Measurements from ENCODE around the gene MAP2. TPM values are rescaled to one million over a fixed set of nuclear protein-coding genes. Genes with fewer than 3 reads are reported as not detected.

The MAP2 gene
- total and polyA plus RNA-seq, 2 donors (not counting 3 experiments of a cell fraction or from before 2014, with no cell fraction given): 19.4 to 46.1 TPM

GRCh38 chr2:209757163-209757562 lies 333.3 kb downstream of the MAP2 start:
- Histone ChIP-seq H3K4me2 (ENCODE audit: insufficient read depth, low read length) (no peak overlapping the region), H3K4me3 (replicated peaks in 1 of 3; ENCODE audit: insufficient read depth in 1 of 3, low read depth in 1 of 3, low read length in 3 of 3) (no peak overlapping the region), H4K20me1 (replicated peaks; ENCODE audit: control insufficient read depth, extremely low read depth, insufficient read depth, low read length) (no peaks in the 10 kb centered on the region), H2AFZ (ENCODE audit: low read depth, low read length) (no peak overlapping the region), H3K36me3 (ENCODE audit: control insufficient read depth in 2 of 2, extremely low read depth in 1 of 2, insufficient read depth in 2 of 2, low read length in 2 of 2) (no peaks in the 10 kb centered on the region), H3K9me3 (replicated peaks; ENCODE audit: control insufficient read depth, insufficient read depth, low read length) (no peaks in the 10 kb centered on the region), H3K27ac (ENCODE audit: insufficient read depth, low read depth, low read length) (no peak overlapping the region), H3K4me1 (ENCODE audit: control insufficient read depth, extremely low read depth, insufficient read depth, low read length) (no peaks in the 10 kb centered on the region), H3K9ac (replicated peaks; ENCODE audit: extremely low read depth, insufficient read depth, low read length) (no peak overlapping the region), H3K79me2 (ENCODE audit: control insufficient read depth, insufficient read depth, low read length) (no peaks in the 10 kb centered on the region), H3K27me3 (ENCODE audit: control insufficient read depth in 2 of 2, insufficient read depth in 2 of 2, low read length in 2 of 2) (no peaks in the 10 kb centered on the region), H3K9me1 (replicated peaks; ENCODE audit: control insufficient read depth, extremely low read depth, insufficient read depth, low read length) (no peaks in the 10 kb centered on the region)
- intact Hi-C loops (cut with micrococcal nuclease) (no loop called here), dilution Hi-C loops (cut with MboI; ENCODE audit: extremely low pct_ligation_motif_present, low sequenced_read_pairs) (no loop called here)
- ChIA-PET POLR2A (no interaction called here), CTCF (no interaction called here)
- TF ChIP-seq FOS (IDR thresholded peaks at IDR 0.05; ENCODE audit: borderline replicate concordance, insufficient read depth, low read length): no peak
- no peak for TF ChIP-seq MYC (IDR thresholded peaks at IDR 0.05; ENCODE audit: low read depth, low read length)
- TF ChIP-seq CTCF (IDR thresholded peaks at IDR 0.05; ENCODE audit: extremely low read depth in 1 of 2, insufficient read depth in 1 of 2, low read depth in 1 of 2, low read length in 2 of 2): no peak
- TF ChIP-seq POLR2AphosphoS5 (IDR thresholded peaks at IDR 0.05; ENCODE audit: insufficient read depth, low read depth, low read length): no peak
- no peak for TF ChIP-seq EZH2 (IDR thresholded peaks at IDR 0.05; ENCODE audit: borderline replicate concordance, low read depth, low read length, severe bottlenecking)
- no peak for TF ChIP-seq MAX (IDR thresholded peaks at IDR 0.05; ENCODE audit: insufficient read depth, insufficient read length)
- TF ChIP-seq JUN (IDR thresholded peaks at IDR 0.05; ENCODE audit: borderline replicate concordance, insufficient read depth, insufficient read length, low read depth): no peak
- no peak for TF ChIP-seq POLR2A (IDR thresholded peaks at IDR 0.05; ENCODE audit: low read depth, low read length)
- TF ChIP-seq GATA2 (IDR thresholded peaks at IDR 0.05; ENCODE audit: insufficient read depth, insufficient read length, low read depth, low read length): no peak
- BruUV-seq (replicated peaks): no TSS peak
- FAIRE-seq (no peak), DNase-seq (ENCODE audit: low read depth, low spot score) (no peak)

Measured in endothelial cell of umbilical vein (primary cell).